Stomach (tissue), 9 donors: Measurements from ENCODE around the gene CCDC43. TPM values are rescaled to one million over a fixed set of nuclear protein-coding genes. Genes with fewer than 3 reads are reported as not detected.
A peak's percentile ranks its signal among the peaks of the same experiment; 100 is the strongest.
"Not testable (repeated sequence)": the region's sequence is repeated elsewhere in the genome, so short reads cannot be mapped to it uniquely, and the experiment has no call there.

Experiments used
- DNase-seq, 2 donors: peaks; one replicate each; pipeline versions ENCODE4 v3.0.0 to v3.0.0-alpha.2; 2013 to 2019
- H3K27ac ChIP-seq, 5 donors: fragments of 200-600 bp in 4 of 5; sonication (generic) in 4 of 5; one replicate each; pipeline ENCODE4 v1.5.1; 2013 to 2019; ENCODE audit warnings: mild to moderate bottlenecking in 1 of 5, moderate library complexity in 1 of 5
- H3K27me3 ChIP-seq, 3 donors: fragments of 200-600 bp; sonication (generic); one replicate each; pipeline ENCODE4 v1.5.1; 2017 to 2019; ENCODE audit warnings: mixed run types in 1 of 3
- H3K36me3 ChIP-seq, 4 donors: fragments of 200-600 bp; sonication (generic); 1 replicate in 3 of 4; 2 replicates in 1 of 4; pipeline ENCODE4 v1.5.1; 2016 to 2019
- H3K4me1 ChIP-seq, 4 donors: fragments of 200-600 bp; sonication (generic); one replicate each; pipeline ENCODE4 v1.5.1; 2016 to 2019
- H3K4me3 ChIP-seq, 4 donors: fragments of 200-600 bp; sonication (generic) in 3 of 4; one replicate each; pipeline ENCODE4 v1.5.1; 2016 to 2019; ENCODE audit warnings: mild to moderate bottlenecking in 1 of 4
- H3K9me3 ChIP-seq, 4 donors: fragments of 200-600 bp; sonication (generic); one replicate each; pipeline ENCODE4 v1.5.1; 2016 to 2019
- CTCF ChIP-seq, 7 experiments: fragments of 450-650 bp in 4 of 7; fragments of 200-600 bp in 3 of 7; sonication (generic) in 3 of 7; IDR thresholded peaks; one replicate each; pipeline ENCODE4 v1.5.1; 2016 to 2019; ENCODE audit warnings: antibody characterized with exemption in 7 of 7, control low read depth in 2 of 7, mild to moderate bottlenecking in 1 of 7
- EP300 ChIP-seq: sonication (generic); formaldehyde crosslinking; IDR thresholded peaks from one replicate; pipeline ENCODE4 v1.6.1; 2017; ENCODE audit warnings: antibody characterized with exemption
- POLR2A ChIP-seq, 4 donors: fragments of 450-650 bp; IDR thresholded peaks; one replicate each; pipeline ENCODE4 v1.6.1; 2016; ENCODE audit warnings: antibody characterized with exemption in 4 of 4, control low read depth in 2 of 4, mild to moderate bottlenecking in 1 of 4, moderate library complexity in 1 of 4
- POLR2AphosphoS5 ChIP-seq, 3 donors: sonication (generic); formaldehyde crosslinking; IDR thresholded peaks; one replicate each; pipeline ENCODE4 v1.6.1; 2016; ENCODE audit warnings: antibody characterized with exemption in 3 of 3
- WGBS, 5 donors: extraction: QIAGEN DNeasy Blood & Tissue Kit in 3 of 5; methylation state at CpG; one replicate each; pipeline versions ENCODE4 v1.1.5 to v1.1.7; 2013 to 2018; 5-methylcytosine and 5-hydroxymethylcytosine counted together
- intact Hi-C: fragments of 100-400 bp; cut with DNase I; formaldehyde crosslinking; loops from one replicate; pipeline ENCODE4 v1.15.1; 2023; ENCODE audit warnings: low total_unique reads
- polyA plus RNA-seq, 3 donors: library from polyadenylated mRNA; stranded (reverse); fragments of 200-250 nt; gene quantifications; one replicate each; pipeline ENCODE4 v1.2.3, GENCODE V29; 2013
- total RNA-seq, 5 donors: library from RNA; depleted of rRNA; stranded (reverse); fragments of >200 nt; gene quantifications; one replicate each; pipeline versions ENCODE4 v1.1.0 to v1.2.3, GENCODE V29; 2014 to 2016
- donor health status: healthy with polysubstance abuse.
- donor health status: Bipolar disorder and iron deficiency.
- donor health status: healthy.

The CCDC43 gene
- total and polyA plus RNA-seq, 8 donors, result 1.8 to 29.7 (median 11.1) TPM

- intact Hi-C loops, result no loop called here
- WGBS, 5 donors, result 75 to 94% (median 82%) methylated on average over 2 of the region's 2 CpGs
- peaks cover 13 to 41% (median 36%) of the 10 kb centered on the region in 4 donors for H3K36me3 ChIP-seq
- no peaks in the 10 kb centered on the region for H3K9me3 ChIP-seq
- H3K27ac ChIP-seq, result no peak overlapping the region
- peaks cover 16 to 30% (median 24%) of the 10 kb centered on the region in 4 donors for H3K4me1 ChIP-seq
- no peaks in the 10 kb centered on the region for H3K27me3 ChIP-seq
- H3K4me3 ChIP-seq, result peak overlapping the region in 1 of 4 donors; percentile 93
- DNase-seq, result no peak
- TF ChIP-seq CTCF (IDR thresholded peaks at IDR 0.05) (no peak), EP300 (no peak), POLR2A (IDR thresholded peaks at IDR 0.05) (no peak), POLR2AphosphoS5 (IDR thresholded peaks at IDR 0.05) (no peak)
Observed at GRCh38 chr17:44688200-44688599, 1.4 kb downstream of the CCDC43 start.

GRCh38 chr17:44687756-44688155 lies 1.8 kb downstream of the CCDC43 start:
- H3K27ac ChIP-seq, result no peak overlapping the region
- TF ChIP-seq POLR2A (IDR thresholded peaks at IDR 0.05) (no peak), CTCF (IDR thresholded peaks at IDR 0.05) (no peak), EP300 (no peak), POLR2AphosphoS5 (IDR thresholded peaks at IDR 0.05) (no peak)
- H3K36me3 ChIP-seq, result peaks cover 18 to 45% (median 40%) of the 10 kb centered on the region in 4 donors
- intact Hi-C loops, result no loop called here
- H3K4me1 ChIP-seq, result peaks cover 16 to 30% (median 24%) of the 10 kb centered on the region in 4 donors
- DNase-seq, result no peak
- H3K27me3 ChIP-seq, result no peaks in the 10 kb centered on the region
- H3K4me3 ChIP-seq, result no peak overlapping the region
- no peaks in the 10 kb centered on the region for H3K9me3 ChIP-seq
- WGBS, 5 donors, result 89 to 95% (median 91%) methylated on average over 1 of the region's 1 CpG

GRCh38 chr17:44683303-44683702 lies 6.3 kb downstream of the CCDC43 start:
- H3K27me3 ChIP-seq, H3K9me3 ChIP-seq, H3K4me1 ChIP-seq, H3K4me3 ChIP-seq, DNase-seq, intact Hi-C loops, H3K27ac ChIP-seq: not testable (repeated sequence)
- whole genome bisulfite sequencing, 5 donors, result 78 to 90% (median 89%) methylated on average over 4 of the region's 4 CpGs
- peaks cover 25 to 90% (median 84%) of the 10 kb centered on the region in 4 donors for H3K36me3 ChIP-seq

GRCh38 chr17:44677136-44677535 lies 12.4 kb downstream of the CCDC43 start:
- Histone ChIP-seq H3K9me3 (no peaks in the 10 kb centered on the region), H3K27ac (no peak overlapping the region), H3K36me3 (peaks cover 6 to 55% (median 50%) of the 10 kb centered on the region in 4 donors), H3K27me3 (no peaks in the 10 kb centered on the region), H3K4me1 (no peaks in the 10 kb centered on the region), H3K4me3 (no peak overlapping the region)
- TF ChIP-seq POLR2A (IDR thresholded peaks at IDR 0.05), result no peak
- no peak for TF ChIP-seq EP300
- TF ChIP-seq CTCF (IDR thresholded peaks at IDR 0.05), result no peak
- TF ChIP-seq POLR2AphosphoS5 (IDR thresholded peaks at IDR 0.05), result no peak
- intact Hi-C loops, result no loop called here
- WGBS, 5 donors, result 65 to 93% (median 71%) methylated on average over 2 of the region's 2 CpGs
- DNase-seq, result no peak

- 21 to 66% (median 51%) methylated on average over 2 of the region's 2 CpGs for WGBS, 5 donors
- no peak overlapping the region for H3K27ac ChIP-seq
- TF ChIP-seq CTCF (IDR thresholded peaks at IDR 0.05) (no peak), EP300 (no peak), POLR2AphosphoS5 (IDR thresholded peaks at IDR 0.05) (no peak), POLR2A (IDR thresholded peaks at IDR 0.05) (no peak)
- intact Hi-C loops, result no loop called here
- H3K27me3 ChIP-seq, result no peaks in the 10 kb centered on the region
- no peaks in the 10 kb centered on the region for H3K4me1 ChIP-seq
- H3K9me3 ChIP-seq, result no peaks in the 10 kb centered on the region
- peaks cover 0 to 22% (median 18%) of the 10 kb centered on the region in 4 donors for H3K36me3 ChIP-seq
- DNase-seq, result no peak
- H3K4me3 ChIP-seq, result no peak overlapping the region
Observed at GRCh38 chr17:44673893-44674292, 15.7 kb downstream of the CCDC43 start.
